ENCODE data around the gene KHSRP. TPM values are rescaled to one million over a fixed set of nuclear protein-coding genes. Genes with fewer than 3 reads are reported as not detected.
A peak's percentile ranks its signal among the peaks of the same experiment; 100 is the strongest.

Gene KHSRP
- total and polyA plus RNA-seq, 2 experiments from 2014 or later, result 133 to 202 TPM

GRCh38 chr19:6378486-6378885 is 46.1 kb downstream of the KHSRP start:
- no peaks in the 10 kb centered on the region for H3K9me3 ChIP-seq (ENCODE audit: low read depth)
- TF ChIP-seq EZH2phosphoT487 (IDR thresholded peaks at IDR 0.05; ENCODE audit: low read depth, severe bottlenecking, unreplicated experiment) (no peak), CTCF (IDR thresholded peaks at IDR 0.05; ENCODE audit: poor library complexity) (no peak), EZH2 (IDR thresholded peaks at IDR 0.05; ENCODE audit: borderline replicate concordance) (no peak)
- no peak overlapping the region for H3K4me2 ChIP-seq
- DNase-seq (ENCODE audit: low spot score), result no peak
- no peak overlapping the region for H2AFZ ChIP-seq
- 93% methylated on average over 9 of the region's 9 CpGs for whole genome bisulfite sequencing (ENCODE audit: low lambda C conversion rate, missing lambda C conversion rate)
- H3K4me1 ChIP-seq (ENCODE audit: insufficient read depth), result peaks cover 5% of the 10 kb centered on the region
- H3K4me3 ChIP-seq, result no peak overlapping the region
- H4K20me1 ChIP-seq (ENCODE audit: insufficient read depth, poor library complexity, severe bottlenecking), result no peaks in the 10 kb centered on the region
- no peaks in the 10 kb centered on the region for H3K36me3 ChIP-seq (replicated peaks; ENCODE audit: insufficient read depth, low read depth)
- H3K79me2 ChIP-seq, result peaks cover 3% of the 10 kb centered on the region
- no peaks in the 10 kb centered on the region for H3K9me2 ChIP-seq (replicated peaks; ENCODE audit: insufficient read depth)
- peak overlapping the region; percentile 40 for H3K27ac ChIP-seq
- no peaks in the 10 kb centered on the region for H3K27me3 ChIP-seq

GRCh38 chr19:6378041-6378440 is 46.6 kb downstream of the KHSRP start:
- H3K4me2 ChIP-seq, result no peak overlapping the region
- TF ChIP-seq EZH2phosphoT487 (IDR thresholded peaks at IDR 0.05; ENCODE audit: low read depth, severe bottlenecking, unreplicated experiment), result no peak
- TF ChIP-seq CTCF (IDR thresholded peaks at IDR 0.05; ENCODE audit: poor library complexity), result no peak
- TF ChIP-seq EZH2 (IDR thresholded peaks at IDR 0.05; ENCODE audit: borderline replicate concordance), result no peak

DNA sequence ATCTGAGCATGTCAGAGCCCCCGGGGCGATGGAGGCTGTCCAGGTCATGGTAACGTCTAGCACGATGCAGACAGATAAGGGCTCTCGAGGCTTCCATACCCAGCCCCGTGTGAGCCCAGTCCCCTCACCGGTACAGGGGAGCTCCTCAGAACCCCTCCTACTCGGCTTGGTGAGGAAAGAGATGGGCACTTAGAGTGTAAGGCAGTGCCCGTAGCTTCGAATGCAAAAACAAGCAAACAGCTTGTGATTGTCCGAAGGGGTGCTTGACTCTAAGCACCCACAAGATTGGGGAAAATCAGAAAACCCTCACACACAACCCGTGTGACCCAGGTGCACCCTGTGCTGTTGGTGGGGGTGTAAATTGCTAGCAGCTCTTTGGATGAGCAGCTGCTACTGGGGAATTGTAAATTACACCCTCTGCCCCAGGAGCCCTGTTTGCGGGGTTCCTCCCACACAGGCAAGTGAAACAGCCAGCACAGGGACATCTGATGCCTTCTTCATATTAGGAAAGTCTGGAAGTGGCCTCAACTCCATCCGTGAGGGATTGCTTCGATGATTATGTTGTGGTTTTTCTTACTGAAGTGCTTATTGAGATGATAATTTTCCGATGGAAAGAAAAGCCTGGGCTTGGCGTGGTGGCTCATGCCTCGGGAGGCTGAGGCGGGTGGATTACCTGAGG is 48.0 kb downstream of the KHSRP start:
- Histone ChIP-seq H3K4me1 (ENCODE audit: insufficient read depth) (peaks cover 5% of the 10 kb centered on the region), H3K27me3 (no peaks in the 10 kb centered on the region), H3K79me2 (peaks cover 3% of the 10 kb centered on the region), H3K27ac (no peak overlapping the region), H3K9me2 (replicated peaks; ENCODE audit: insufficient read depth) (no peaks in the 10 kb centered on the region), H2AFZ (no peak overlapping the region), H3K36me3 (replicated peaks; ENCODE audit: insufficient read depth, low read depth) (no peaks in the 10 kb centered on the region), H3K4me3 (no peak overlapping the region), H3K9me3 (ENCODE audit: low read depth) (no peaks in the 10 kb centered on the region), H4K20me1 (ENCODE audit: insufficient read depth, poor library complexity, severe bottlenecking) (no peaks in the 10 kb centered on the region), H3K4me2 (no peak overlapping the region)
- WGBS (ENCODE audit: low lambda C conversion rate, missing lambda C conversion rate), result 80% methylated on average over 19 of the region's 19 CpGs
- no peak for DNase-seq (ENCODE audit: low spot score)
- TF ChIP-seq EZH2phosphoT487 (IDR thresholded peaks at IDR 0.05; ENCODE audit: low read depth, severe bottlenecking, unreplicated experiment) (no peak), CTCF (IDR thresholded peaks at IDR 0.05; ENCODE audit: poor library complexity) (no peak)

More at GRCh38 chr19:6378041-6378440, 46.6 kb downstream of the KHSRP start:
- Histone ChIP-seq H3K79me2 (peaks cover 3% of the 10 kb centered on the region), H3K9me3 (ENCODE audit: low read depth) (no peaks in the 10 kb centered on the region), H2AFZ (no peak overlapping the region), H3K36me3 (replicated peaks; ENCODE audit: insufficient read depth, low read depth) (no peaks in the 10 kb centered on the region), H3K4me1 (ENCODE audit: insufficient read depth) (peaks cover 5% of the 10 kb centered on the region), H3K27ac (peak overlapping the region; percentile 55), H3K27me3 (no peaks in the 10 kb centered on the region), H4K20me1 (ENCODE audit: insufficient read depth, poor library complexity, severe bottlenecking) (no peaks in the 10 kb centered on the region), H3K4me3 (no peak overlapping the region), H3K9me2 (replicated peaks; ENCODE audit: insufficient read depth) (no peaks in the 10 kb centered on the region)
- DNase-seq (ENCODE audit: low spot score), result peak; percentile 63
- WGBS (ENCODE audit: low lambda C conversion rate, missing lambda C conversion rate), result 43% methylated on average over 6 of the region's 6 CpGs
